ENCODE data around the gene CERCAM.

CERCAM gene

DNA sequence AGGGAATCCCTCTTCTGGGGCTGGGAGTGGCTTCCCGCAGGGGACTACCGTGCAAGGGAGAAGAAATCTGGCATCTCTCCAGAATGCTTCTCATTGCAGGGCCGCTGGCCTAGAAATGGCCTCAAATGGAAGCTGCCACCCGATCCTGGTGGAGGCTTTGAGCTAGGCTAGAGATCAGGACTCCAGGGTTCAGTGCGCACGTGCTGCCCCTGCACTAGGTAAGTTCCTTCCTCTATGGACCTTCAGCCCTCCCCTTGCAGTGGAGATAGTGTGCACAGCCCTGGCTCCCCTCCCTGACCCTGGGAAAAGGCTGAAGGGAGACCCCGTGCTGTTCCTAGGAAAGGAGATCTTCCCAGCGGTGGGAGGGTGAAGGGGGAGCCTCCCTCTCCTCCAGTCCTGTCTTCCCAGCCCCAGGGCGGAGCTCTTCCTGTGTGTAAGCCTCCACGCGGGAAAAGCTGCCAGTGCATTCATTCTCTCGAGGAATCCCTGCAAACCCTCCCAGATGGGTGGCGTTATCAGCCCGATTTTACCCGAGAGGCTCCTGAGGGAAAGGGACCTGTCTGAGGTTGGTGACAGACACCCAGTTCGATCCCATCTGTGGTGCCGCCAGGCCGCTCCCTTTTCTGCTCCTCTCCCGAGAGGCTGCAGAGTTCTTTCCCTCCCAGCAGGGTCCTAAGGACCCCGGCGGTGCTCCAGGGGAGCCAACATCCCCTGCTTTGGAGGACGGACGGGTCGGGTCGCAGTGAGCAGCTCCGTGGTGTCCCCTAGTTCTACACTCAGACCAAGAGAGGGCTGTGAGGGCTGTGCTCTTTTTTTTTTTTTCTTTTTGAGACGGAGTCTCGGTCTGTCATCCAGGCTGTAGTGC, 1.4 kb upstream of the CERCAM start (continued):
- TF ChIP-seq MYNN (tag by site-specific recombination; IDR thresholded peaks at IDR 0.05; ENCODE audit: borderline replicate concordance) (no peak), ZNF335 (tag by site-specific recombination; conservative IDR thresholded peaks at IDR 0.05) (no peak), ZSCAN30 (tag by site-specific recombination; IDR thresholded peaks at IDR 0.05) (peak; percentile 94), ZBTB17 (tag by site-specific recombination; IDR thresholded peaks at IDR 0.05) (peak; percentile 87), ZNF426 (tag by site-specific recombination; IDR thresholded peaks at IDR 0.05) (no peak), ZNF529 (tag by site-specific recombination; IDR thresholded peaks at IDR 0.05; ENCODE audit: insufficient replicate concordance) (no peak), ZNF596 (tag by site-specific recombination; IDR thresholded peaks at IDR 0.05) (no peak), OSR2 (tag by site-specific recombination; IDR thresholded peaks at IDR 0.05) (0 out of 2 replicates have a peak, but pooled peaks have one; percentile 21), ZNF843 (tag by site-specific recombination; IDR thresholded peaks at IDR 0.05) (no peak), ZNF37A (tag by site-specific recombination; IDR thresholded peaks at IDR 0.05) (no peak), ZBTB21 (tag by site-specific recombination; IDR thresholded peaks at IDR 0.05) (no peak), ZBTB20 (tag by site-specific recombination; IDR thresholded peaks at IDR 0.05) (peak; percentile 82; the same call in 1 of the 2 replicates), ZNF302 (tag by site-specific recombination; IDR thresholded peaks at IDR 0.05; ENCODE audit: low read depth) (no peak), ZBTB48 (tag by site-specific recombination; IDR thresholded peaks at IDR 0.05) (peak; percentile 80), GFI1B (tag by site-specific recombination; IDR thresholded peaks at IDR 0.05) (no peak)
- TF ChIP-seq, protein P1, sequence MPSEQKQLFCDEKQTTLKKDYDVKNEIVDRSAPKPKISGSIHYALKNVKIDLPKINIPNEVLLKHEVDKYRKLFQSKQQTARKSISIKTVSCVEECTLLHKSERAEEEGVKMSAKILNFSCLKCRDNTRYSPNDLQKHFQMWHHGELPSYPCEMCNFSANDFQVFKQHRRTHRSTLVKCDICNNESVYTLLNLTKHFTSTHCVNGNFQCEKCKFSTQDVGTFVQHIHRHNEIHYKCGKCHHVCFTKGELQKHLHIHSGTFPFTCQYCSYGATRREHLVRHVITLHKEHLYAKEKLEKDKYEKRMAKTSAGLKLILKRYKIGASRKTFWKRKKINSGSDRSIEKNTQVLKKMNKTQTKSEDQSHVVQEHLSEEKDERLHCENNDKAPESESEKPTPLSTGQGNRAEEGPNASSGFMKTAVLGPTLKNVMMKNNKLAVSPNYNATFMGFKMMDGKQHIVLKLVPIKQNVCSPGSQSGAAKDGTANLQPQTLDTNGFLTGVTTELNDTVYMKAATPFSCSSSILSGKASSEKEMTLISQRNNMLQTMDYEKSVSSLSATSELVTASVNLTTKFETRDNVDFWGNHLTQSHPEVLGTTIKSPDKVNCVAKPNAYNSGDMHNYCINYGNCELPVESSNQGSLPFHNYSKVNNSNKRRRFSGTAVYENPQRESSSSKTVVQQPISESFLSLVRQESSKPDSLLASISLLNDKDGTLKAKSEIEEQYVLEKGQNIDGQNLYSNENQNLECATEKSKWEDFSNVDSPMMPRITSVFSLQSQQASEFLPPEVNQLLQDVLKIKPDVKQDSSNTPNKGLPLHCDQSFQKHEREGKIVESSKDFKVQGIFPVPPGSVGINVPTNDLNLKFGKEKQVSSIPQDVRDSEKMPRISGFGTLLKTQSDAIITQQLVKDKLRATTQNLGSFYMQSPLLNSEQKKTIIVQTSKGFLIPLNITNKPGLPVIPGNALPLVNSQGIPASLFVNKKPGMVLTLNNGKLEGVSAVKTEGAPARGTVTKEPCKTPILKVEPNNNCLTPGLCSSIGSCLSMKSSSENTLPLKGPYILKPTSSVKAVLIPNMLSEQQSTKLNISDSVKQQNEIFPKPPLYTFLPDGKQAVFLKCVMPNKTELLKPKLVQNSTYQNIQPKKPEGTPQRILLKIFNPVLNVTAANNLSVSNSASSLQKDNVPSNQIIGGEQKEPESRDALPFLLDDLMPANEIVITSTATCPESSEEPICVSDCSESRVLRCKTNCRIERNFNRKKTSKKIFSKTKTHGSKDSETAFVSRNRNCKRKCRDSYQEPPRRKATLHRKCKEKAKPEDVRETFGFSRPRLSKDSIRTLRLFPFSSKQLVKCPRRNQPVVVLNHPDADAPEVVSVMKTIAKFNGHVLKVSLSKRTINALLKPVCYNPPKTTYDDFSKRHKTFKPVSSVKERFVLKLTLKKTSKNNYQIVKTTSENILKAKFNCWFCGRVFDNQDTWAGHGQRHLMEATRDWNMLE (tag by site-specific recombination; conservative IDR thresholded peaks at IDR 0.05; ENCODE audit: low read depth), result no peak
- TF ChIP-seq, protein P2, sequence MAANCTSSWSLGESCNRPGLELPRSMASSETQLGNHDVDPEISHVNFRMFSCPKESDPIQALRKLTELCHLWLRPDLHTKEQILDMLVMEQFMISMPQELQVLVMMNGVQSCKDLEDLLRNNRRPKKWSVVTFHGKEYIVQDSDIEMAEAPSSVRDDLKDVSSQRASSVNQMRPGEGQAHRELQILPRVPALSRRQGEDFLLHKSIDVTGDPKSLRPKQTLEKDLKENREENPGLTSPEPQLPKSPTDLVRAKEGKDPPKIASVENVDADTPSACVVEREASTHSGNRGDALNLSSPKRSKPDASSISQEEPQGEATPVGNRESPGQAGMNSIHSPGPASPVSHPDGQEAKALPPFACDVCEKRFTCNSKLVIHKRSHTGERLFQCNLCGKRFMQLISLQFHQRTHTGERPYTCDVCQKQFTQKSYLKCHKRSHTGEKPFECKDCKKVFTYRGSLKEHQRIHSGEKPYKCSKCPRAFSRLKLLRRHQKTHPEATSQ (tag by site-specific recombination; IDR thresholded peaks at IDR 0.05), result no peak
- TF ChIP-seq, protein P3, sequence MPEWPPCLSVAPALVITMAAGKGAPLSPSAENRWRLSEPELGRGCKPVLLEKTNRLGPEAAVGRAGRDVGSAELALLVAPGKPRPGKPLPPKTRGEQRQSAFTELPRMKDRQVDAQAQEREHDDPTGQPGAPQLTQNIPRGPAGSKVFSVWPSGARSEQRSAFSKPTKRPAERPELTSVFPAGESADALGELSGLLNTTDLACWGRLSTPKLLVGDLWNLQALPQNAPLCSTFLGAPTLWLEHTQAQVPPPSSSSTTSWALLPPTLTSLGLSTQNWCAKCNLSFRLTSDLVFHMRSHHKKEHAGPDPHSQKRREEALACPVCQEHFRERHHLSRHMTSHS (tag by site-specific recombination; IDR thresholded peaks at IDR 0.05), result no peak
- TF ChIP-seq, protein P4, sequence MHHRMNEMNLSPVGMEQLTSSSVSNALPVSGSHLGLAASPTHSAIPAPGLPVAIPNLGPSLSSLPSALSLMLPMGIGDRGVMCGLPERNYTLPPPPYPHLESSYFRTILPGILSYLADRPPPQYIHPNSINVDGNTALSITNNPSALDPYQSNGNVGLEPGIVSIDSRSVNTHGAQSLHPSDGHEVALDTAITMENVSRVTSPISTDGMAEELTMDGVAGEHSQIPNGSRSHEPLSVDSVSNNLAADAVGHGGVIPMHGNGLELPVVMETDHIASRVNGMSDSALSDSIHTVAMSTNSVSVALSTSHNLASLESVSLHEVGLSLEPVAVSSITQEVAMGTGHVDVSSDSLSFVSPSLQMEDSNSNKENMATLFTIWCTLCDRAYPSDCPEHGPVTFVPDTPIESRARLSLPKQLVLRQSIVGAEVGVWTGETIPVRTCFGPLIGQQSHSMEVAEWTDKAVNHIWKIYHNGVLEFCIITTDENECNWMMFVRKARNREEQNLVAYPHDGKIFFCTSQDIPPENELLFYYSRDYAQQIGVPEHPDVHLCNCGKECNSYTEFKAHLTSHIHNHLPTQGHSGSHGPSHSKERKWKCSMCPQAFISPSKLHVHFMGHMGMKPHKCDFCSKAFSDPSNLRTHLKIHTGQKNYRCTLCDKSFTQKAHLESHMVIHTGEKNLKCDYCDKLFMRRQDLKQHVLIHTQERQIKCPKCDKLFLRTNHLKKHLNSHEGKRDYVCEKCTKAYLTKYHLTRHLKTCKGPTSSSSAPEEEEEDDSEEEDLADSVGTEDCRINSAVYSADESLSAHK (tag by site-specific recombination; IDR thresholded peaks at IDR 0.05), result no peak
- TF ChIP-seq, protein P5, sequence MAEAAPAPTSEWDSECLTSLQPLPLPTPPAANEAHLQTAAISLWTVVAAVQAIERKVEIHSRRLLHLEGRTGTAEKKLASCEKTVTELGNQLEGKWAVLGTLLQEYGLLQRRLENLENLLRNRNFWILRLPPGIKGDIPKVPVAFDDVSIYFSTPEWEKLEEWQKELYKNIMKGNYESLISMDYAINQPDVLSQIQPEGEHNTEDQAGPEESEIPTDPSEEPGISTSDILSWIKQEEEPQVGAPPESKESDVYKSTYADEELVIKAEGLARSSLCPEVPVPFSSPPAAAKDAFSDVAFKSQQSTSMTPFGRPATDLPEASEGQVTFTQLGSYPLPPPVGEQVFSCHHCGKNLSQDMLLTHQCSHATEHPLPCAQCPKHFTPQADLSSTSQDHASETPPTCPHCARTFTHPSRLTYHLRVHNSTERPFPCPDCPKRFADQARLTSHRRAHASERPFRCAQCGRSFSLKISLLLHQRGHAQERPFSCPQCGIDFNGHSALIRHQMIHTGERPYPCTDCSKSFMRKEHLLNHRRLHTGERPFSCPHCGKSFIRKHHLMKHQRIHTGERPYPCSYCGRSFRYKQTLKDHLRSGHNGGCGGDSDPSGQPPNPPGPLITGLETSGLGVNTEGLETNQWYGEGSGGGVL (tag by site-specific recombination; IDR thresholded peaks at IDR 0.05), result peak; percentile 75

Measured in HEK293 (cell line).